ENCODE data around the gene FKBP7.

GRCh38 chr2:178441426-178441825 is 37.0 kb downstream of the FKBP7 start:
- TF ChIP-seq CTCF (IDR thresholded peaks at IDR 0.05; ENCODE audit: low read depth, low read length, missing input control) (no peak), EGR1 (IDR thresholded peaks at IDR 0.05; ENCODE audit: low read depth in 2 of 2) (no peak), TAF1 (conservative IDR thresholded peaks at IDR 0.05) (no peak), RAD21 (IDR thresholded peaks at IDR 0.05) (no peak)

Data from liver (tissue), 3 donors.